Ishikawa (cell line): ENCODE data around the gene TUBB4B.

Experiments
- CEBPB ChIP-seq: IDR thresholded peaks from 2 replicates; pipeline ENCODE4 v1.6.1; 2012
- CREB1 ChIP-seq: IDR thresholded peaks from 2 replicates; pipeline ENCODE4 v1.6.1; 2012; ENCODE audit warnings: low read depth
- EGR1 ChIP-seq: IDR thresholded peaks from 2 replicates; pipeline ENCODE4 v1.6.1; 2012
- EP300 ChIP-seq: IDR thresholded peaks from 2 replicates; pipeline ENCODE4 v1.6.1; 2012; ENCODE audit warnings: borderline replicate concordance
- FOXM1 ChIP-seq: IDR thresholded peaks from 2 replicates; pipeline ENCODE4 v1.6.1; 2012; ENCODE audit warnings: low read depth, borderline replicate concordance
- NFIC ChIP-seq: IDR thresholded peaks from 2 replicates; pipeline ENCODE4 v1.6.1; 2012
- RAD21 ChIP-seq: IDR thresholded peaks from 2 replicates; pipeline ENCODE4 v1.6.1; 2012; ENCODE audit warnings: low read depth
- TAF1 ChIP-seq: IDR thresholded peaks from 2 replicates; pipeline ENCODE4 v1.6.1; 2012; ENCODE audit warnings: low read depth, mild to moderate bottlenecking
- TCF12 ChIP-seq: IDR thresholded peaks from 2 replicates; pipeline ENCODE4 v1.6.1; 2012; ENCODE audit warnings: low read depth
- TEAD4 ChIP-seq: IDR thresholded peaks from 2 replicates; pipeline ENCODE4 v1.6.1; 2012
- YY1 ChIP-seq: IDR thresholded peaks from 2 replicates; pipeline ENCODE4 v1.6.1; 2012; ENCODE audit warnings: low read depth
- ZBTB7A ChIP-seq: IDR thresholded peaks from 2 replicates; pipeline ENCODE4 v1.6.1; 2012; ENCODE audit warnings: low read depth
- TF ChIP-seq, protein P1 (sequence below): IDR thresholded peaks from 2 replicates; pipeline ENCODE4 v1.6.1; 2012
- TF ChIP-seq, protein P2 (sequence below): IDR thresholded peaks from 2 replicates; pipeline ENCODE4 v1.6.1; 2012; ENCODE audit warnings: low read depth, mild to moderate bottlenecking
- TF ChIP-seq, protein P3 (sequence below): IDR thresholded peaks from 2 replicates; pipeline ENCODE4 v1.6.1; 2012

Gene TUBB4B

DNA sequence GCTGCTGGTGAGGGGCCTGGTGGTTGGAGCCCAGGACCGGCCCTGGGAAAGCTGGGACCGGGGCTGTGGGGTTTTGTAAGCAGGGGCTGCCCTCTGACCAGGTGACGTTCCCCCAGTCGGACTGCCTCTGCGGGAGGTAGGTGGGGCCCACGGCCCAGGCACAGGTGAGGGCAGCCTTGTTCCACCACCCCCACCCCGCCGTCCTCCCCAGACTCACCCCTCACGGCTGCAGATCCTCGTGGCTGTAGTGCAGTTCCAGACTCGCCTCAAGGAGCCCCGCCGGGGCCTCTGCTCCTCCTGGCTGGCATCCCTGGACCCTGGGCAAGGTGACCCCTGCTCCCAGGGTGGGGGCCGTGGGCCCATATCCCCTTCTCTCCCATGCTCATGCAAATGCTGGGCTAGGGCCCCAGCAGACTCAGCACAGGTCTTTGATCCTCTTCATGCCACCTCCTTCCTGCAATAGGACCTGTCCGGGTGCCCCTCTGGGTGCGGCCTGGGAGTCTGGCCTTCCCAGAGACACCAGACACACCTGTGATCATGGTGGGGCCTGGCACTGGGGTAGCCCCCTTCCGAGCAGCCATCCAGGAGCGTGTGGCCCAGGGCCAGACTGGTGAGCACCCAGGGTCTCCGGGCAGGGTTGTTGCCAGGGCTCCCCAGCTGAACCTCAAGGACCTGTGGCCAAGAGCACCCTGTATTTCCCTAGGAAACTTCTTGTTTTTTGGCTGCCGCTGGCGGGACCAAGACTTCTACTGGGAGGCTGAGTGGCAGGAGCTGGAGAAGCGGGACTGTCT lies 25.7 kb upstream of the TUBB4B start:
- TF ChIP-seq, protein P1, sequence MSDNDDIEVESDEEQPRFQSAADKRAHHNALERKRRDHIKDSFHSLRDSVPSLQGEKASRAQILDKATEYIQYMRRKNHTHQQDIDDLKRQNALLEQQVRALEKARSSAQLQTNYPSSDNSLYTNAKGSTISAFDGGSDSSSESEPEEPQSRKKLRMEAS, result no peak
- TF ChIP-seq EGR1 (no peak), TAF1 (no peak), ZBTB7A (no peak), RAD21 (no peak), TCF12 (no peak), EP300 (no peak), YY1 (no peak), TEAD4 (no peak), FOXM1 (no peak), NFIC (no peak), CEBPB (no peak), CREB1 (no peak)
- TF ChIP-seq, protein P2, sequence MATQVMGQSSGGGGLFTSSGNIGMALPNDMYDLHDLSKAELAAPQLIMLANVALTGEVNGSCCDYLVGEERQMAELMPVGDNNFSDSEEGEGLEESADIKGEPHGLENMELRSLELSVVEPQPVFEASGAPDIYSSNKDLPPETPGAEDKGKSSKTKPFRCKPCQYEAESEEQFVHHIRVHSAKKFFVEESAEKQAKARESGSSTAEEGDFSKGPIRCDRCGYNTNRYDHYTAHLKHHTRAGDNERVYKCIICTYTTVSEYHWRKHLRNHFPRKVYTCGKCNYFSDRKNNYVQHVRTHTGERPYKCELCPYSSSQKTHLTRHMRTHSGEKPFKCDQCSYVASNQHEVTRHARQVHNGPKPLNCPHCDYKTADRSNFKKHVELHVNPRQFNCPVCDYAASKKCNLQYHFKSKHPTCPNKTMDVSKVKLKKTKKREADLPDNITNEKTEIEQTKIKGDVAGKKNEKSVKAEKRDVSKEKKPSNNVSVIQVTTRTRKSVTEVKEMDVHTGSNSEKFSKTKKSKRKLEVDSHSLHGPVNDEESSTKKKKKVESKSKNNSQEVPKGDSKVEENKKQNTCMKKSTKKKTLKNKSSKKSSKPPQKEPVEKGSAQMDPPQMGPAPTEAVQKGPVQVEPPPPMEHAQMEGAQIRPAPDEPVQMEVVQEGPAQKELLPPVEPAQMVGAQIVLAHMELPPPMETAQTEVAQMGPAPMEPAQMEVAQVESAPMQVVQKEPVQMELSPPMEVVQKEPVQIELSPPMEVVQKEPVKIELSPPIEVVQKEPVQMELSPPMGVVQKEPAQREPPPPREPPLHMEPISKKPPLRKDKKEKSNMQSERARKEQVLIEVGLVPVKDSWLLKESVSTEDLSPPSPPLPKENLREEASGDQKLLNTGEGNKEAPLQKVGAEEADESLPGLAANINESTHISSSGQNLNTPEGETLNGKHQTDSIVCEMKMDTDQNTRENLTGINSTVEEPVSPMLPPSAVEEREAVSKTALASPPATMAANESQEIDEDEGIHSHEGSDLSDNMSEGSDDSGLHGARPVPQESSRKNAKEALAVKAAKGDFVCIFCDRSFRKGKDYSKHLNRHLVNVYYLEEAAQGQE, result no peak
- TF ChIP-seq, protein P3, sequence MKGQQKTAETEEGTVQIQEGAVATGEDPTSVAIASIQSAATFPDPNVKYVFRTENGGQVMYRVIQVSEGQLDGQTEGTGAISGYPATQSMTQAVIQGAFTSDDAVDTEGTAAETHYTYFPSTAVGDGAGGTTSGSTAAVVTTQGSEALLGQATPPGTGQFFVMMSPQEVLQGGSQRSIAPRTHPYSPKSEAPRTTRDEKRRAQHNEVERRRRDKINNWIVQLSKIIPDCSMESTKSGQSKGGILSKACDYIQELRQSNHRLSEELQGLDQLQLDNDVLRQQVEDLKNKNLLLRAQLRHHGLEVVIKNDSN, result no peak

DNA sequence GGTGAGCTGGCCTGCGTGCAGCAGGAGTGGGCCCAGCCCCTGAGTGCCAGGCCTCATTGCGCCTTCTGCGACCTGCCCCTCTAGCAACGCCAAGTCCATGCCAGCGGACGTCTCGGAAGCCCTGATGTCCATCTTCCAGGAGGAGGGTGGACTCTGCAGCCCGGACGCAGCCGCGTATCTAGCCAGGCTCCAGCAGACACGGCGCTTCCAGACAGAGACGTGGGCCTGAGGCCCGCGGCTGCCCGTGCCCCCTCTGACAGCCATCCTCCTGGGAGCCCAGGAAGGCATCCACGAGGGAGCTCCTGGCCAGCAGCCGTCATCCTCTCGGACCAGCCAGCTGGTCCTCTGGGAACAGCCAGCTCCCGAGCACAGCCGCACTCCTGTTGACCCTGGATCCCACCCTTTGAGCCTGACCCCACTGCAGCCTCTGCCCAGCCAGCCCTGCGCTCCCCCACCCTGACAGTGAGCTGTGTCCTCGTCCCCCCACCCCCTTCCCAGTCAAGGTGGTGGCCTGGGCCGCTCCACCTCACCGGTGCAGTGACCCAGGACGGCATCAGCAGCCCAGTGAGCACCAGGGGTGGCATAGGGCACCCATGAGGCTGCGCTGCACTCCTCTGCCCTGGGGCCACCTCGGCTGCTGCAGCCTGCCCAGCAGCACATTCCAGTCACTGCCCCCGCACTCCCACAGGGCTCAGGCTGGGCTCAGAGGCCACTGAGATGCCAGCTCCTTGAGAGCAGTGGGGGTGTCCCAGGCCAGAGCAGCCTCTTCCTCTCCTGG lies 24.7 kb upstream of the TUBB4B start:
- TF ChIP-seq RAD21 (no peak), TEAD4 (no peak), EGR1 (no peak), CEBPB (no peak), ZBTB7A (no peak), YY1 (no peak), NFIC (no peak), CREB1 (no peak), FOXM1 (no peak), TCF12 (no peak), TAF1 (no peak), EP300 (no peak)
- TF ChIP-seq, protein P2, result no peak
- TF ChIP-seq, protein P1, result no peak
- TF ChIP-seq, protein P3, result no peak

DNA sequence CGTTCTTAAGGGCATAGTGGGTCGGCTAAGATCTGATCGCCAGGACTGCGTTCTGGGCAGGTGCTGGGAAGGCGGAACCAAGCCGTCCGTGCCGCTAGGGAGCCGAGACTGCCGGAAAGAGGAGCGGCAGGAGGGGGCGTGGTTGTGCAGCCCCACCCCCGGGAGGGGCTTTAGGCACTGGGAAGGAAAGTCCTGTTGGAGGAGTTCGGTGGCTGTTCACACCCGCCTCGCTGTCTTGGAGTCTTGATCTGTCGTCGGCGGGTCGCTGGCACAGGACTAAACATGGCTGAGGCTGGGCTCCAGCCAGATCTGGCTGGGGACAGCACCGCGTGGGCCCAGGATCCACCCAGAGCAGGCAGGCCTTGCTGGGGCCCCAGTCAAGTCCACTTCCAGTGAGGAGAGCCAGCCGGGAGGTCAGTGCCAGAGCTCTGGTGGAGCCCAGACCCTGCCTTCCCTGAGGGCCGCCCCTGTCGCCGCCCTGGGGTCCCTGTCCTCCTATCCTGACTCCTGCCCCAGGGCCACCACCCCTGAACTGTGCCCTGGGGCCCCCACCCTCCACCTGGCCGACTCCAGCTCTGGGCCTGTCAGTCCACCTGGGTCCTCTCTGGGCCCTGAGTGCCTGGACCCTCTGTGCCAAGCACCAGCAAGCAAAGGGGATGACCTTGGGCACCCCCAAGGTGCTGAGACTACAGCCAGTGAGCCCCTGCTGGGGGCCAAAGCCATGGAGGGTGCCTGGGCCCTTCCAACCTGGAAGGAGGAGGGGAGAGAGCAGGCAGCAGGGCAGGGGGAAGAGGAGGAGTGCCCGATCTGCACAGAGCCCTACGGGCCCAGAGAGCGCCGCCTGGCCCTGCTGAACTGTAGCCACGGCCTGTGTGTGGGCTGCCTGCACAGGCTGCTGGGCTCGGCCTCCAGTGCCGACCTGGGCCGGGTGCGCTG lies 23.5 kb upstream of the TUBB4B start:
- TF ChIP-seq RAD21 (peak; percentile 9; the same call in 1 of the 2 replicates), CREB1 (no peak), ZBTB7A (0 out of 2 replicates have a peak, but pooled peaks have one; percentile 44), YY1 (no peak), TEAD4 (no peak), TCF12 (no peak), NFIC (no peak), TAF1 (no peak), EP300 (no peak), EGR1 (no peak)
- TF ChIP-seq, protein P1, result peak; percentile 66
- TF ChIP-seq, protein P2, result no peak
